Bronchial epithelial cell (primary cell): ENCODE data around the gene GFRA1. TPM values are rescaled to one million over a fixed set of nuclear protein-coding genes. Genes with fewer than 3 reads are reported as not detected.

Source experiments
- DNase-seq: peaks from one replicate; pipeline ENCODE4 v3.0.0-alpha.2; 2010; ENCODE audit warnings: low read depth
- FAIRE-seq: peaks from 2 replicates; lab custom pipeline; 2011; peaks lifted over from hg19 to GRCh38; lab: Jason Lieb, UNC
- H3K27me3 ChIP-seq: 2 replicates; pipeline ENCODE4 v1.5.1; 2011; ENCODE audit warnings: low read length; ENCODE audit not compliant: control insufficient read depth, insufficient read depth
- H3K36me3 ChIP-seq: 2 replicates; pipeline ENCODE4 v1.5.1; 2011; ENCODE audit warnings: low read length; ENCODE audit not compliant: control insufficient read depth, insufficient read depth
- H3K4me3 ChIP-seq: 2 replicates; pipeline ENCODE4 v1.5.1; 2011; ENCODE audit warnings: mild to moderate bottlenecking, low read depth, low read length, control low read depth
- CTCF ChIP-seq: IDR thresholded peaks from 2 replicates; pipeline ENCODE4 v1.5.1; 2011; ENCODE audit warnings: mild to moderate bottlenecking, moderate library complexity, low read length, control low read depth, inconsistent platforms; ENCODE audit not compliant: insufficient read depth, severe bottlenecking
- total RNA-seq: library from RNA; depleted of rRNA; stranded (reverse); fragments of >200 nt; gene quantifications from 2 replicates; pipeline ENCODE4 v1.2.1, GENCODE V29; 2014

The GFRA1 gene
- total RNA-seq, 1 donor from 2014 or later: under 0.01 TPM

- FAIRE-seq (no peak), DNase-seq (no peak)
- Histone ChIP-seq H3K27me3 (no peaks in the 10 kb centered on the region), H3K36me3 (no peaks in the 10 kb centered on the region), H3K4me3 (no peak overlapping the region)
- TF ChIP-seq CTCF: no peak
Observed at GRCh38 chr10:116292493-116292892, 19.5 kb upstream of the GFRA1 start.

DNA sequence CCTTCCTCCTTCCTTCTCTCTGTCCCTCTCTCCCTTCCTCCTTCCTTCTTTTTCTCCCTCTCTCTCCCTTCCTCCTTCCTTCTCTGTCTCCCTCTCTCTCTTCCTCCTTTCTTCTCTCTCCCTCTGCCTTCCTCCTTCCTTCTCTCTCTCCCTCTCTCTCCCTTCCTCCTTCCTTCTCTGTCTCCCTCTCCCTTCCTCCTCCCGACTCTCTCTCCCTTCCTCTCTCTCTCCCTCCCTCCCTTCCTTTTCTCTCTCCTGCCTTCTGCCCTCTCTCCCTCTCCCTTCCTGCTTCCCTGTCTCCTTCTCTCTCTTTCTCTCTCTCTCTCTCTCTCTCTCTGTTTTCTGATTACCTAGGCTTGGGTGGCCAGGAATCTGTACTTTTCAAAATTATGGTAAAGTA is 16.6 kb upstream of the GFRA1 start:
- H3K27me3 ChIP-seq: no peaks in the 10 kb centered on the region
- no peak for DNase-seq
- no peak for FAIRE-seq
- no peak for TF ChIP-seq CTCF
- H3K4me3 ChIP-seq: no peak overlapping the region
- H3K36me3 ChIP-seq: no peaks in the 10 kb centered on the region

- TF ChIP-seq CTCF: peak; percentile 34
Observed at GRCh38 chr10:116287906-116288501, 15.0 kb upstream of the GFRA1 start.

GRCh38 chr10:116286626-116287200 is 13.7 kb upstream of the GFRA1 start:
- DNase-seq (no peak), FAIRE-seq (no peak)
- no peak overlapping the region for H3K4me3 ChIP-seq
- no peaks in the 10 kb centered on the region for H3K36me3 ChIP-seq
- no peaks in the 10 kb centered on the region for H3K27me3 ChIP-seq
- no peak for TF ChIP-seq CTCF

More at GRCh38 chr10:116287906-116288501, 15.0 kb upstream of the GFRA1 start:
- Histone ChIP-seq H3K36me3 (no peaks in the 10 kb centered on the region), H3K4me3 (no peak overlapping the region), H3K27me3 (no peaks in the 10 kb centered on the region)
- FAIRE-seq (no peak), DNase-seq (peak; percentile 48)

- FAIRE-seq: no peak
- H3K27me3 ChIP-seq: no peaks in the 10 kb centered on the region
- H3K36me3 ChIP-seq: no peaks in the 10 kb centered on the region
- no peak for DNase-seq
- TF ChIP-seq CTCF: no peak
- H3K4me3 ChIP-seq: no peak overlapping the region
Observed at GRCh38 chr10:116281775-116282174, 8.8 kb upstream of the GFRA1 start.
